ENCODE measurements around the gene PDLIM5. TPM values are rescaled to one million over a fixed set of nuclear protein-coding genes. Genes with fewer than 3 reads are reported as not detected.
"Not testable (repeated sequence)": the region's sequence is repeated elsewhere in the genome, so short reads cannot be mapped to it uniquely, and the experiment has no call there.

Gene PDLIM5
- total and polyA plus RNA-seq, 9 donors, result 154 to 282 (median 221) TPM

- Histone ChIP-seq H3K36me3 (ENCODE audit: control insufficient read depth, insufficient read depth, low read length) (peaks cover 2% of the 10 kb centered on the region), H3K4me1 (ENCODE audit: control insufficient read depth, insufficient read depth, low read length) (no peaks in the 10 kb centered on the region), H3K4me3 (ENCODE audit: low read length) (no peak overlapping the region), H3K9me3 (replicated peaks; ENCODE audit: control insufficient read depth, low read depth, low read length) (no peaks in the 10 kb centered on the region), H3K27me3 (ENCODE audit: control insufficient read depth, insufficient read depth, low read length) (no peaks in the 10 kb centered on the region), H3K27ac (ENCODE audit: low read length) (no peak overlapping the region)
- no peak for DNase-seq
- no CpG with 5 or more reads among the region's 4 CpGs for WGBS (ENCODE audit: insufficient coverage)
Measured at GRCh38 chr4:94470132-94470531, 18.4 kb downstream of the PDLIM5 start.

GRCh38 chr4:94470782-94471181 is 19.0 kb downstream of the PDLIM5 start:
- 100% methylated on average over 1 of the region's 4 CpGs for WGBS (ENCODE audit: insufficient coverage)
- H3K27me3 ChIP-seq (ENCODE audit: control insufficient read depth, insufficient read depth, low read length); H3K36me3 ChIP-seq (ENCODE audit: control insufficient read depth, insufficient read depth, low read length); DNase-seq; H3K4me3 ChIP-seq (ENCODE audit: low read length); H3K4me1 ChIP-seq (ENCODE audit: control insufficient read depth, insufficient read depth, low read length); H3K9me3 ChIP-seq (replicated peaks; ENCODE audit: control insufficient read depth, low read depth, low read length); H3K27ac ChIP-seq (ENCODE audit: low read length): not testable (repeated sequence)

GRCh38 chr4:94472056-94472826 is 20.5 kb downstream of the PDLIM5 start:
- Histone ChIP-seq H3K27me3 (ENCODE audit: control insufficient read depth, insufficient read depth, low read length) (no peaks in the 10 kb centered on the region), H3K4me1 (ENCODE audit: control insufficient read depth, insufficient read depth, low read length) (peaks cover 3% of the 10 kb centered on the region), H3K4me3 (ENCODE audit: low read length) (no peak overlapping the region), H3K9me3 (replicated peaks; ENCODE audit: control insufficient read depth, low read depth, low read length) (no peaks in the 10 kb centered on the region), H3K36me3 (ENCODE audit: control insufficient read depth, insufficient read depth, low read length) (no peaks in the 10 kb centered on the region), H3K27ac (ENCODE audit: low read length) (no peak overlapping the region)
- no CpG with 5 or more reads among the region's 5 CpGs for WGBS (ENCODE audit: insufficient coverage)
- no peak for DNase-seq

GRCh38 chr4:94475050-94475449 is 23.3 kb downstream of the PDLIM5 start:
- Histone ChIP-seq H3K4me3 (ENCODE audit: low read length) (no peak overlapping the region), H3K4me1 (ENCODE audit: control insufficient read depth, insufficient read depth, low read length) (peaks cover 3% of the 10 kb centered on the region), H3K9me3 (replicated peaks; ENCODE audit: control insufficient read depth, low read depth, low read length) (no peaks in the 10 kb centered on the region), H3K27me3 (ENCODE audit: control insufficient read depth, insufficient read depth, low read length) (no peaks in the 10 kb centered on the region), H3K27ac (ENCODE audit: low read length) (no peak overlapping the region), H3K36me3 (ENCODE audit: control insufficient read depth, insufficient read depth, low read length) (no peaks in the 10 kb centered on the region)
- no CpG with 5 or more reads among the region's 2 CpGs for WGBS (ENCODE audit: insufficient coverage)
- no peak for DNase-seq

GRCh38 chr4:94475794-94476193 is 24.1 kb downstream of the PDLIM5 start:
- no CpG with 5 or more reads among the region's 2 CpGs for WGBS (ENCODE audit: insufficient coverage)
- no peak overlapping the region for H3K27ac ChIP-seq (ENCODE audit: low read length)

GRCh38 chr4:94477227-94477626 is 25.5 kb downstream of the PDLIM5 start:
- Histone ChIP-seq H3K4me1 (ENCODE audit: control insufficient read depth, insufficient read depth, low read length) (peaks cover 3% of the 10 kb centered on the region), H3K27ac (ENCODE audit: low read length) (peak overlapping the region; percentile 51)
- peak; percentile 54 for DNase-seq

More at GRCh38 chr4:94475794-94476193, 24.1 kb downstream of the PDLIM5 start:
- DNase-seq, result no peak
- no peaks in the 10 kb centered on the region for H3K9me3 ChIP-seq (replicated peaks; ENCODE audit: control insufficient read depth, low read depth, low read length)
- no peak overlapping the region for H3K4me3 ChIP-seq (ENCODE audit: low read length)
- no peaks in the 10 kb centered on the region for H3K36me3 ChIP-seq (ENCODE audit: control insufficient read depth, insufficient read depth, low read length)
- no peaks in the 10 kb centered on the region for H3K27me3 ChIP-seq (ENCODE audit: control insufficient read depth, insufficient read depth, low read length)
- peaks cover 3% of the 10 kb centered on the region for H3K4me1 ChIP-seq (ENCODE audit: control insufficient read depth, insufficient read depth, low read length)

GRCh38 chr4:94478805-94479204 is 27.1 kb downstream of the PDLIM5 start:
- H3K4me3 ChIP-seq (ENCODE audit: low read length); H3K27me3 ChIP-seq (ENCODE audit: control insufficient read depth, insufficient read depth, low read length); H3K36me3 ChIP-seq (ENCODE audit: control insufficient read depth, insufficient read depth, low read length); H3K27ac ChIP-seq (ENCODE audit: low read length); H3K9me3 ChIP-seq (replicated peaks; ENCODE audit: control insufficient read depth, low read depth, low read length); DNase-seq; H3K4me1 ChIP-seq (ENCODE audit: control insufficient read depth, insufficient read depth, low read length): not testable (repeated sequence)
- 0% methylated on average over 1 of the region's 3 CpGs for WGBS (ENCODE audit: insufficient coverage)

More at GRCh38 chr4:94477227-94477626, 25.5 kb downstream of the PDLIM5 start:
- no peaks in the 10 kb centered on the region for H3K9me3 ChIP-seq (replicated peaks; ENCODE audit: control insufficient read depth, low read depth, low read length)
- no peak overlapping the region for H3K4me3 ChIP-seq (ENCODE audit: low read length)
- no peaks in the 10 kb centered on the region for H3K36me3 ChIP-seq (ENCODE audit: control insufficient read depth, insufficient read depth, low read length)
- no peaks in the 10 kb centered on the region for H3K27me3 ChIP-seq (ENCODE audit: control insufficient read depth, insufficient read depth, low read length)
- 20% methylated on average over 1 of the region's 2 CpGs for WGBS (ENCODE audit: insufficient coverage)

- DNase-seq, result peak; percentile 74
- no peaks in the 10 kb centered on the region for H3K27me3 ChIP-seq (ENCODE audit: control insufficient read depth, insufficient read depth, low read length)
- no peaks in the 10 kb centered on the region for H3K36me3 ChIP-seq (ENCODE audit: control insufficient read depth, insufficient read depth, low read length)
- H3K9me3 ChIP-seq (replicated peaks; ENCODE audit: control insufficient read depth, low read depth, low read length), result no peaks in the 10 kb centered on the region
- peak overlapping the region; percentile 38 for H3K27ac ChIP-seq (ENCODE audit: low read length)
- no peak overlapping the region for H3K4me3 ChIP-seq (ENCODE audit: low read length)
- peaks cover 3% of the 10 kb centered on the region for H3K4me1 ChIP-seq (ENCODE audit: control insufficient read depth, insufficient read depth, low read length)
- WGBS (ENCODE audit: insufficient coverage), result no CpG with 5 or more reads among the region's 5 CpGs
Measured at GRCh38 chr4:94479358-94480141, 27.8 kb downstream of the PDLIM5 start.

GRCh38 chr4:94480362-94480951 is 28.7 kb downstream of the PDLIM5 start:
- Histone ChIP-seq H3K27me3 (ENCODE audit: control insufficient read depth, insufficient read depth, low read length) (no peaks in the 10 kb centered on the region), H3K9me3 (replicated peaks; ENCODE audit: control insufficient read depth, low read depth, low read length) (no peaks in the 10 kb centered on the region), H3K36me3 (ENCODE audit: control insufficient read depth, insufficient read depth, low read length) (no peaks in the 10 kb centered on the region), H3K4me1 (ENCODE audit: control insufficient read depth, insufficient read depth, low read length) (peaks cover 3% of the 10 kb centered on the region), H3K27ac (ENCODE audit: low read length) (no peak overlapping the region), H3K4me3 (ENCODE audit: low read length) (no peak overlapping the region)
- DNase-seq, result no peak
- WGBS (ENCODE audit: insufficient coverage), result no CpG with 5 or more reads among the region's 2 CpGs

GRCh38 chr4:94483895-94484294 is 32.2 kb downstream of the PDLIM5 start:
- no peaks in the 10 kb centered on the region for H3K27me3 ChIP-seq (ENCODE audit: control insufficient read depth, insufficient read depth, low read length)
- no peaks in the 10 kb centered on the region for H3K9me3 ChIP-seq (replicated peaks; ENCODE audit: control insufficient read depth, low read depth, low read length)
- WGBS (ENCODE audit: insufficient coverage), result no CpG with 5 or more reads among the region's 4 CpGs
- DNase-seq, result no peak
- H3K27ac ChIP-seq (ENCODE audit: low read length), result no peak overlapping the region
- no peaks in the 10 kb centered on the region for H3K4me1 ChIP-seq (ENCODE audit: control insufficient read depth, insufficient read depth, low read length)
- no peak overlapping the region for H3K4me3 ChIP-seq (ENCODE audit: low read length)
- no peaks in the 10 kb centered on the region for H3K36me3 ChIP-seq (ENCODE audit: control insufficient read depth, insufficient read depth, low read length)

All from muscle of leg (tissue), 11 donors.